ENCODE data around the gene FLT4. TPM values are rescaled to one million over a fixed set of nuclear protein-coding genes. Genes with fewer than 3 reads are reported as not detected.

FLT4 gene
- polyA plus RNA-seq, 1 donor from 2014 or later: 0.04 TPM

DNA sequence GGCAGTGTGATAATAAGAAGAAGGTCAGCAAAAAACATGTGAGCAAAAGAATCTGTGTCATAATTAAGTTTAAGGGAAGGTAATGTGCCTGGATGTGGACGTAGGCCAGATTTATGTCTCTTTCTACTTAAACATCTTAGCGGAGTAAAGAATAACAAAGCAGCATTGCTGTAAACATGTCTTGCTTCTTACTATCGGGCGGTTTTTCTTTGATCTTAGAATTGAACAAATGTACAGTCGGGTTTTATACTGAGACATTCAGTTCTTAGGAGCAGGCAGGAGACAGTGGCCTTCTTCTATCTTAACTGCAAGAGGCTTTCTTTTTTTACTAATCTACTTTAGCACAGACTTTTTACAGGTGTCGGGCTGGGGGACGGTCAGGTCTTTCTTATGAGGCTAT, 40.4 kb upstream of the FLT4 start:
- Histone ChIP-seq H3K9me3 (ENCODE audit: low read length) (no peaks in the 10 kb centered on the region), H3K4me3 (ENCODE audit: low read length) (no peak overlapping the region), H3K36me3 (ENCODE audit: insufficient read depth, low read length) (no peaks in the 10 kb centered on the region), H3F3A (ENCODE audit: insufficient read depth, low read length, poor library complexity, severe bottlenecking) (no peaks in the 10 kb centered on the region), H3K4me2 (ENCODE audit: low read length) (no peak overlapping the region), H3K9ac (ENCODE audit: low read length) (no peak overlapping the region), H4K20me1 (ENCODE audit: insufficient read depth) (no peaks in the 10 kb centered on the region), H3K27me3 (ENCODE audit: insufficient read depth, low read depth, low read length) (no peaks in the 10 kb centered on the region), H3K79me2 (replicated peaks; ENCODE audit: insufficient read depth, low read length) (no peaks in the 10 kb centered on the region), H3K27ac (ENCODE audit: low read length) (no peak overlapping the region), H2AFZ (ENCODE audit: low read depth, low read length) (no peak overlapping the region), H3K9me2 (ENCODE audit: insufficient read depth, low read length) (no peaks in the 10 kb centered on the region)
- TF ChIP-seq, protein P1, sequence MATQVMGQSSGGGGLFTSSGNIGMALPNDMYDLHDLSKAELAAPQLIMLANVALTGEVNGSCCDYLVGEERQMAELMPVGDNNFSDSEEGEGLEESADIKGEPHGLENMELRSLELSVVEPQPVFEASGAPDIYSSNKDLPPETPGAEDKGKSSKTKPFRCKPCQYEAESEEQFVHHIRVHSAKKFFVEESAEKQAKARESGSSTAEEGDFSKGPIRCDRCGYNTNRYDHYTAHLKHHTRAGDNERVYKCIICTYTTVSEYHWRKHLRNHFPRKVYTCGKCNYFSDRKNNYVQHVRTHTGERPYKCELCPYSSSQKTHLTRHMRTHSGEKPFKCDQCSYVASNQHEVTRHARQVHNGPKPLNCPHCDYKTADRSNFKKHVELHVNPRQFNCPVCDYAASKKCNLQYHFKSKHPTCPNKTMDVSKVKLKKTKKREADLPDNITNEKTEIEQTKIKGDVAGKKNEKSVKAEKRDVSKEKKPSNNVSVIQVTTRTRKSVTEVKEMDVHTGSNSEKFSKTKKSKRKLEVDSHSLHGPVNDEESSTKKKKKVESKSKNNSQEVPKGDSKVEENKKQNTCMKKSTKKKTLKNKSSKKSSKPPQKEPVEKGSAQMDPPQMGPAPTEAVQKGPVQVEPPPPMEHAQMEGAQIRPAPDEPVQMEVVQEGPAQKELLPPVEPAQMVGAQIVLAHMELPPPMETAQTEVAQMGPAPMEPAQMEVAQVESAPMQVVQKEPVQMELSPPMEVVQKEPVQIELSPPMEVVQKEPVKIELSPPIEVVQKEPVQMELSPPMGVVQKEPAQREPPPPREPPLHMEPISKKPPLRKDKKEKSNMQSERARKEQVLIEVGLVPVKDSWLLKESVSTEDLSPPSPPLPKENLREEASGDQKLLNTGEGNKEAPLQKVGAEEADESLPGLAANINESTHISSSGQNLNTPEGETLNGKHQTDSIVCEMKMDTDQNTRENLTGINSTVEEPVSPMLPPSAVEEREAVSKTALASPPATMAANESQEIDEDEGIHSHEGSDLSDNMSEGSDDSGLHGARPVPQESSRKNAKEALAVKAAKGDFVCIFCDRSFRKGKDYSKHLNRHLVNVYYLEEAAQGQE (IDR thresholded peaks at IDR 0.05; ENCODE audit: borderline replicate concordance): no peak
- TF ChIP-seq RAD21 (conservative IDR thresholded peaks at IDR 0.05): no peak
- TF ChIP-seq EZH2 (IDR thresholded peaks at IDR 0.05; ENCODE audit: borderline replicate concordance, insufficient read depth, low read length, poor library complexity, severe bottlenecking): no peak
- no peak for TF ChIP-seq EP300 (conservative IDR thresholded peaks at IDR 0.05; ENCODE audit: poor library complexity, severe bottlenecking)
- no peak for TF ChIP-seq MXI1 (conservative IDR thresholded peaks at IDR 0.05; ENCODE audit: poor library complexity, severe bottlenecking)
- no peak for TF ChIP-seq POLR2AphosphoS5 (IDR thresholded peaks at IDR 0.05)
- no peak for TF ChIP-seq SMC3 (conservative IDR thresholded peaks at IDR 0.05; ENCODE audit: poor library complexity)
- TF ChIP-seq, protein P2, sequence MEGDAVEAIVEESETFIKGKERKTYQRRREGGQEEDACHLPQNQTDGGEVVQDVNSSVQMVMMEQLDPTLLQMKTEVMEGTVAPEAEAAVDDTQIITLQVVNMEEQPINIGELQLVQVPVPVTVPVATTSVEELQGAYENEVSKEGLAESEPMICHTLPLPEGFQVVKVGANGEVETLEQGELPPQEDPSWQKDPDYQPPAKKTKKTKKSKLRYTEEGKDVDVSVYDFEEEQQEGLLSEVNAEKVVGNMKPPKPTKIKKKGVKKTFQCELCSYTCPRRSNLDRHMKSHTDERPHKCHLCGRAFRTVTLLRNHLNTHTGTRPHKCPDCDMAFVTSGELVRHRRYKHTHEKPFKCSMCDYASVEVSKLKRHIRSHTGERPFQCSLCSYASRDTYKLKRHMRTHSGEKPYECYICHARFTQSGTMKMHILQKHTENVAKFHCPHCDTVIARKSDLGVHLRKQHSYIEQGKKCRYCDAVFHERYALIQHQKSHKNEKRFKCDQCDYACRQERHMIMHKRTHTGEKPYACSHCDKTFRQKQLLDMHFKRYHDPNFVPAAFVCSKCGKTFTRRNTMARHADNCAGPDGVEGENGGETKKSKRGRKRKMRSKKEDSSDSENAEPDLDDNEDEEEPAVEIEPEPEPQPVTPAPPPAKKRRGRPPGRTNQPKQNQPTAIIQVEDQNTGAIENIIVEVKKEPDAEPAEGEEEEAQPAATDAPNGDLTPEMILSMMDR (IDR thresholded peaks at IDR 0.05; ENCODE audit: poor library complexity, severe bottlenecking): no peak
- no peak for TF ChIP-seq TAF1 (IDR thresholded peaks at IDR 0.05; ENCODE audit: low read depth)

DNA sequence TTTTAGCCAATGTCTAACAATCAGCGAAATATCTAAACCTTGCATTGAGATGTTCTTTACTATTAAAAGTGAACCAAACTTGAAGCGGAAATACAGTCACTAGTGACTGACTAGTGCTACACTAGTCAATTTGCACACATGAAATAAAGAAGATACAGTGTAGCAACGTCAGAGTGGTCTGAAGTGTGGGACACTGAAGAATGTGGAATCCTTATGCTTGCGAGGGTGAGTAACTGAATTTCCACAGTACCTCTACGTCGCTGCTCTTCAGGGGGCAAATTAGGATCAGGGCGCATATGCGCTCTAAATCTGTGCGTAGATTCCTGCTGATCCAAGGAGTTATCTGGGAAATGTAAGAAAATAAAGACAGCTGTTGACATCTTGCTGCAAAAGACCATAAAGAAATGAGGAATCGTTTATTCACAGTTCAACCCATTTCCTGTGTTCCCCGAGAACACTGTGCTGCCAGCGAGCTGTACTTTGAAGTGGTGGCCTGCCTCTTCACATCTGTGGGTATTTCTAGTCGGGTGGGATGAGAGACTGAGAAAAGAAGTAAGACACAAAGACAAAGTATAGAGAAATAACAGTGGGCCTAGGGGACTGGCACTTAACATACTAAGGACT, 39.8 kb upstream of the FLT4 start:
- Histone ChIP-seq H3K9ac (ENCODE audit: low read length) (no peak overlapping the region), H3K27me3 (ENCODE audit: insufficient read depth, low read depth, low read length) (no peaks in the 10 kb centered on the region)

More for the DNA sequence above, 39.8 kb upstream of the FLT4 start:
- no peaks in the 10 kb centered on the region for H3K9me3 ChIP-seq (ENCODE audit: low read length)
- no peak overlapping the region for H2AFZ ChIP-seq (ENCODE audit: low read depth, low read length)
- H3K4me3 ChIP-seq (ENCODE audit: low read length): no peak overlapping the region
- H3K9me2 ChIP-seq (ENCODE audit: insufficient read depth, low read length): no peaks in the 10 kb centered on the region
- no peaks in the 10 kb centered on the region for H3F3A ChIP-seq (ENCODE audit: insufficient read depth, low read length, poor library complexity, severe bottlenecking)
- H3K4me2 ChIP-seq (ENCODE audit: low read length): no peak overlapping the region
- TF ChIP-seq RAD21 (conservative IDR thresholded peaks at IDR 0.05) (no peak), EP300 (conservative IDR thresholded peaks at IDR 0.05; ENCODE audit: poor library complexity, severe bottlenecking) (no peak), POLR2AphosphoS5 (IDR thresholded peaks at IDR 0.05) (no peak), SMC3 (conservative IDR thresholded peaks at IDR 0.05; ENCODE audit: poor library complexity) (no peak), EZH2 (IDR thresholded peaks at IDR 0.05; ENCODE audit: borderline replicate concordance, insufficient read depth, low read length, poor library complexity, severe bottlenecking) (no peak), TAF1 (IDR thresholded peaks at IDR 0.05; ENCODE audit: low read depth) (no peak), MXI1 (conservative IDR thresholded peaks at IDR 0.05; ENCODE audit: poor library complexity, severe bottlenecking) (no peak)
- TF ChIP-seq, protein P1 (IDR thresholded peaks at IDR 0.05; ENCODE audit: borderline replicate concordance): no peak
- TF ChIP-seq, protein P2 (IDR thresholded peaks at IDR 0.05; ENCODE audit: poor library complexity, severe bottlenecking): no peak
- H3K27ac ChIP-seq (ENCODE audit: low read length): no peak overlapping the region
- H3K36me3 ChIP-seq (ENCODE audit: insufficient read depth, low read length): no peaks in the 10 kb centered on the region
- H3K79me2 ChIP-seq (replicated peaks; ENCODE audit: insufficient read depth, low read length): no peaks in the 10 kb centered on the region
- no peaks in the 10 kb centered on the region for H4K20me1 ChIP-seq (ENCODE audit: insufficient read depth)
